ENCODE results near the gene SNRPN. TPM values are rescaled to one million over a fixed set of nuclear protein-coding genes. Genes with fewer than 3 reads are reported as not detected.

Gene SNRPN
- total RNA-seq, 1 donor from 2014 or later = 91.1 TPM

DNA sequence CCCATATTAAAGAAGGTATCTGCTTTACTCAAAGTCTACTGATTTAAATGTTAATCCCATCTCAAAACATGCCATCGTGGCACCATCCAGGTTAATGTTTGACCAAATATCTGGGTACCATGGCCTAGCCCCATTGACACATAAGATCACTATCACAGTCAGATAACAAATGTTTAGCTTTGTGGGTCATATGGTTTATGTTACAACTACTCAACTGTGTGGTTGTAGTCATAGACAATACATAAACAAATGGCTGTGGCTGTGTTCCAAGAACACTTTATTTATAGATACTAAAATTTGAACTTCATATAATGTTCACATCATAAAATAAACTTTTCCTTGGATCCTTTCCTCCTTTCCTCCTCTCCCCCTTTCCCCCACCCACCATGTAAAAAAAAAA, 9.8 kb upstream of the SNRPN start:
- Histone ChIP-seq H3K27ac (no peak overlapping the region), H3K27me3 (no peaks in the 10 kb centered on the region), H3K9me3 (no peaks in the 10 kb centered on the region), H3K4me3 (no peak overlapping the region), H3K4me1 (no peaks in the 10 kb centered on the region), H3K36me3 (no peaks in the 10 kb centered on the region)
- ATAC-seq (no peak), DNase-seq (no peak)
- TF ChIP-seq CTCF (IDR thresholded peaks at IDR 0.05) = no peak
- intact Hi-C loops (cut with DNase I) = no loop called here

DNA sequence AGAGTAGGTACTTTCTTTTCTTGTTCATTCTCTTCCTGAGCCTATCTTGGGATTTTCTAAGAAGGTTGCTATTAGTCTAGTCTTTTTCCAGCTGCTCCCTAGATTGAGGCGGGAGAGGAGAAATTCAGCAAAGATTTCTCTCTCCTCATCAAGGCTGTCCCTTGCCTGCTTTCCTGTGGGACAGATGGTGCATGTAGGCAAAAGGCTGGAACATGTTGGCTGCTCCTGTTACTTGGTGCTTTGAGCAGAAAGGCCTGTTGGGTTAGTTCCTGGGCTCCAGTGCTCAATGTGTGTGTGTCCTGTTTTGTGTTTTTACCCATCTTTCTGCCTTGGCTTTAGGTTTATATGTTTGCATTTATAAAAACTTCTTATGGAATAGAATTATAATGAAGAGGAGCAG, 9.1 kb upstream of the SNRPN start:
- no peaks in the 10 kb centered on the region for H3K27me3 ChIP-seq
- no peaks in the 10 kb centered on the region for H3K4me1 ChIP-seq
- intact Hi-C loops (cut with DNase I) = no loop called here

DNA sequence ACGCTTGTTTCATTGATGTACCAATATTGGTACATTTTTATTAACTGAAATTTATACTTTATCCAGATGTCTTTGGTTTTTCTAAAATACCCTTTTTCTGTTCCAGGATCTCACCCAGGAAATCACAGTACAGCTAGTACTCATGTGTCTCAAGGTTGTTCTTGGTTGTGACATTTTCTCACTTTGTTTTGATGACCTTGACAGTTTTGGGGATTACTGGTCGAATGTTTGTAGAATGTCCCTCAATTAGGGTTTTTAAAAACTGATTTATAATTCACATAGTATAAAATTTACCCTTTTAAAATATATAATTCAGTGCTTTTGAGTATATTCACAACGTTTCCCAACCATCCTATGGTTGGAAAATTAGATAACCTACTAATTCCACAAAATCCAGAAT, 6.3 kb upstream of the SNRPN start:
- Histone ChIP-seq H3K36me3 (no peaks in the 10 kb centered on the region), H3K4me1 (no peaks in the 10 kb centered on the region), H3K9me3 (no peaks in the 10 kb centered on the region), H3K27me3 (no peaks in the 10 kb centered on the region), H3K27ac (no peak overlapping the region), H3K4me3 (no peak overlapping the region)
- no peak for ATAC-seq
- no peak for DNase-seq
- intact Hi-C loops (cut with DNase I) = no loop called here
- TF ChIP-seq CTCF (IDR thresholded peaks at IDR 0.05) = no peak

More for the DNA sequence above, 9.1 kb upstream of the SNRPN start:
- Histone ChIP-seq H3K4me3 (no peak overlapping the region), H3K9me3 (no peaks in the 10 kb centered on the region), H3K36me3 (no peaks in the 10 kb centered on the region), H3K27ac (no peak overlapping the region)
- ATAC-seq (no peak), DNase-seq (no peak)
- TF ChIP-seq CTCF (IDR thresholded peaks at IDR 0.05) = no peak

- intact Hi-C loops (cut with DNase I) = no loop called here
- peak; percentile 34 for ATAC-seq
These were observed 739 bp downstream of the SNRPN start for GRCh38 chr15:24955531-24955921.

GRCh38 chr15:24956111-24956838, 1.5 kb downstream of the SNRPN start:
- intact Hi-C loops (cut with DNase I) = no loop called here
- peak; percentile 87 for DNase-seq
- no peak for TF ChIP-seq CTCF (IDR thresholded peaks at IDR 0.05)
- no peaks in the 10 kb centered on the region for H3K4me1 ChIP-seq
- ATAC-seq = peak; percentile 86
- H3K27me3 ChIP-seq = no peaks in the 10 kb centered on the region
- H3K4me3 ChIP-seq = peak overlapping the region; percentile 69
- H3K27ac ChIP-seq = peak overlapping the region; percentile 94
- H3K9me3 ChIP-seq = no peaks in the 10 kb centered on the region
- no peaks in the 10 kb centered on the region for H3K36me3 ChIP-seq

More at GRCh38 chr15:24955531-24955921, 739 bp downstream of the SNRPN start:
- Histone ChIP-seq H3K36me3 (no peaks in the 10 kb centered on the region), H3K4me1 (no peaks in the 10 kb centered on the region), H3K27ac (peak overlapping the region; percentile 94), H3K4me3 (peak overlapping the region; percentile 69), H3K27me3 (no peaks in the 10 kb centered on the region), H3K9me3 (no peaks in the 10 kb centered on the region)
- TF ChIP-seq CTCF (IDR thresholded peaks at IDR 0.05) = no peak
- DNase-seq = peak; percentile 64

Measured in upper lobe of right lung (tissue), 1 donor.